ENCODE results near the gene LNPK.
"Not testable (repeated sequence)": the region's sequence is repeated elsewhere in the genome, so short reads cannot be mapped to it uniquely, and the experiment has no call there.

Gene LNPK

DNA sequence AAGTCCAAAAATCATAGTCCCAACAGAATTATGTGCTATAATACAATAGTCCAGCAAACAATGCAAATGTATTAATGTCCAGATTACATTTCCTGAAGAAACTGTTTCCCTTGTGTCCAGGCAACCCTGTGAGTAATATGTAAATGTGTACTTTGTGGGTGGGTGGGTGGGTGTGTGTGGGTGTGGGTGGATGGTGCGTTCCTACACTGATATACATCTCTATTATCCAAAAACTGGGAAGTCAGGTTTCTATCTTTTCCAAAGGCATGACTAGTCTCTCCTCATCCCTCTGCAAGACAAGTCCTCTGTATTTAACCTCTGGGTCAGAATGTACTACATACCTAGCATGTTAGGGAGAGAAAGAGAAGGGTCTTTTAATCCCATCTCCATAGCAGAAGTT is 71.6 kb downstream of the LNPK start:
- DNase-seq (ENCODE audit: low spot score): no peak

GRCh38 chr2:175929850-175930249 is 72.2 kb downstream of the LNPK start:
- no peak for DNase-seq (ENCODE audit: low spot score)
- no peak for TF ChIP-seq CTCF (IDR thresholded peaks at IDR 0.05; ENCODE audit: extremely low read depth, missing control alignments)

More for the DNA sequence above, 71.6 kb downstream of the LNPK start:
- no peak for TF ChIP-seq CTCF (IDR thresholded peaks at IDR 0.05; ENCODE audit: extremely low read depth, missing control alignments)

GRCh38 chr2:175926272-175926671 is 75.8 kb downstream of the LNPK start:
- no peak for TF ChIP-seq CTCF (IDR thresholded peaks at IDR 0.05; ENCODE audit: extremely low read depth, missing control alignments)
- DNase-seq (ENCODE audit: low spot score): no peak

DNA sequence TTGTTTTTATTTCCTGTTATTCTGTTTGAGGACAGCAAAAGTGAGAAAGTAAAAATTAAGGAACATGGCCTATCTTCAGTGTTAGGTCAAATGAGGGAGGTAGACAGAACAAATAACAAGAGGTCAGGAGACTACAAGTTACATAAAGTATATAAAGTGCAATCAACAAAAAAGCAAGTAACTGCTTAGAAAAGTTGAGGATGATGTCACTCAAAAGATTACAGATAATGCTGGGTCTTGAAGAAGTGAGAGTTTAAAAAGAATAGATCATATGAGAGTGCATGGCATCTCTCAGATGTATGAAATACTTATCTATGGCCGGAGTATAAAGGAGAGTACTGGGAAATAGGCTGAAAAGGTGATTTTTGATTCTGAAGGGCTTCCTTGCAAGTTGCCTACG is 79.9 kb downstream of the LNPK start:
- no peak for DNase-seq (ENCODE audit: low spot score)
- TF ChIP-seq CTCF (IDR thresholded peaks at IDR 0.05; ENCODE audit: extremely low read depth, missing control alignments): no peak

DNA sequence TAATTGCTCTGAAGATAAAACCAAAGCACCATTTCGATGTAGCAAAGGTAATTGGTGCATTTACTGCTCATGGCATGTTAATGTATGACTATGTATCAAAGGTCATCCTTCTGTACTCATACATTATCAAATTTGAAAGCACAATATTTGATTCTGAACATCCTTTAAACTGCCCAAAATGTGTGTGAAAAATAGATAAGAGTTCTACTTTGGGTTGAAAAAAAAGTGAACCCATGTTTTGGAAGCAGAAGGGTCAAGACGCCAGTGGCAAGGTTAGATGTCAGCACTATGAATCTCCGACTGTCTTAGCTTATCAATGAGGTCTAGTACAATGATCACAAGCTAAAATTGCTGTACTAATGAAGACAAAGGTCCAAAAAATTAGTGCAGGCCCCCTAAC is 83.1 kb downstream of the LNPK start:
- TF ChIP-seq CTCF (IDR thresholded peaks at IDR 0.05; ENCODE audit: extremely low read depth, missing control alignments): no peak
- no peak for DNase-seq (ENCODE audit: low spot score)

GRCh38 chr2:175914846-175915245 is 87.2 kb downstream of the LNPK start:
- no peak for TF ChIP-seq CTCF (IDR thresholded peaks at IDR 0.05; ENCODE audit: extremely low read depth, missing control alignments)
- DNase-seq (ENCODE audit: low spot score): no peak

GRCh38 chr2:175913849-175914743 is 88.0 kb downstream of the LNPK start:
- DNase-seq (ENCODE audit: low spot score): not testable (repeated sequence)

GRCh38 chr2:175913267-175913666 is 88.8 kb downstream of the LNPK start:
- not testable (repeated sequence) for DNase-seq (ENCODE audit: low spot score)
